NB4 (cell line): ENCODE results near the gene XYLT1.
A peak's percentile ranks its signal among the peaks of the same experiment; 100 is the strongest.

Experiments
- DNase-seq: peaks from one replicate; pipeline ENCODE4 v3.0.0; 2010; ENCODE audit warnings: low read depth
- H3K4me3 ChIP-seq: one replicate; pipeline ENCODE4 v1.5.1; 2011; ENCODE audit warnings: mild to moderate bottlenecking, low read depth, low read length, moderate library complexity
- MYC ChIP-seq: IDR thresholded peaks from 2 replicates; pipeline ENCODE4 v1.6.1; 2011; ENCODE audit warnings: low read depth, low read length
- POLR2A ChIP-seq: IDR thresholded peaks from 2 replicates; pipeline ENCODE4 v1.6.1; 2011; ENCODE audit warnings: mild to moderate bottlenecking; ENCODE audit not compliant: insufficient read length; ENCODE audit errors: extremely low read depth
- TF ChIP-seq, protein P1 (sequence below): IDR thresholded peaks from one replicate; pipeline ENCODE4 v1.5.1; 2012; ENCODE audit warnings: low read depth, low read length
- TF ChIP-seq, protein P2 (sequence below): IDR thresholded peaks from 2 replicates; pipeline ENCODE4 v1.6.1; 2011; ENCODE audit warnings: low read depth, low read length

XYLT1 gene

DNA sequence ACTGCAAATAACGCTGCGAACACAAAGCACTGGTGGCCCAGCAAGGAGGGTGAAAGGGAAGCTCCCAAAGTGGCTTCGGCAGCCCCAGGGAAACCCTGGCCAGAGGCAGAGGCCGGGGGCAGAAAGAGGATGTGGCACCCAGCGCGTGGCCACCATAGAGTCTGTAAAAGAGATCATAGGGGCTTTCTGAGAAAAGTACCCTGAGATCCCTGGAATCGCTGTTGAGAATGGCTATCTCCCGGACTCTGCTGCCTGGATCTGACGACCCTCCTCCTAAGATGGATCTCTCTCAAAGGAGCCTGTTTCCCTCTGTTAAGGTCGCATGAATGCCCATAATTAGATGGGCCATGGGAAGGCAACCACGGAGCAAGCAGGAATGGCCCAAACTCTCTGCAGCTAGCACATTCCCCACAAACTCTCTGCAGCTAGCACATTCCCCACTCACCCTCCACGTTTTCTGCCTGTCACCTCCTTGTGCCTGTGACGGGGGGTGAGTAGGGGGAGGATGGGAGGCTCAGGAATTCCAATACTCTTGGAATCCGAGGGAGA lies 364.4 kb downstream of the XYLT1 start:
- no peak overlapping the region for H3K4me3 ChIP-seq
- TF ChIP-seq MYC (no peak), POLR2A (no peak)
- TF ChIP-seq, protein P1, sequence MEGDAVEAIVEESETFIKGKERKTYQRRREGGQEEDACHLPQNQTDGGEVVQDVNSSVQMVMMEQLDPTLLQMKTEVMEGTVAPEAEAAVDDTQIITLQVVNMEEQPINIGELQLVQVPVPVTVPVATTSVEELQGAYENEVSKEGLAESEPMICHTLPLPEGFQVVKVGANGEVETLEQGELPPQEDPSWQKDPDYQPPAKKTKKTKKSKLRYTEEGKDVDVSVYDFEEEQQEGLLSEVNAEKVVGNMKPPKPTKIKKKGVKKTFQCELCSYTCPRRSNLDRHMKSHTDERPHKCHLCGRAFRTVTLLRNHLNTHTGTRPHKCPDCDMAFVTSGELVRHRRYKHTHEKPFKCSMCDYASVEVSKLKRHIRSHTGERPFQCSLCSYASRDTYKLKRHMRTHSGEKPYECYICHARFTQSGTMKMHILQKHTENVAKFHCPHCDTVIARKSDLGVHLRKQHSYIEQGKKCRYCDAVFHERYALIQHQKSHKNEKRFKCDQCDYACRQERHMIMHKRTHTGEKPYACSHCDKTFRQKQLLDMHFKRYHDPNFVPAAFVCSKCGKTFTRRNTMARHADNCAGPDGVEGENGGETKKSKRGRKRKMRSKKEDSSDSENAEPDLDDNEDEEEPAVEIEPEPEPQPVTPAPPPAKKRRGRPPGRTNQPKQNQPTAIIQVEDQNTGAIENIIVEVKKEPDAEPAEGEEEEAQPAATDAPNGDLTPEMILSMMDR, result no peak
- TF ChIP-seq, protein P2, sequence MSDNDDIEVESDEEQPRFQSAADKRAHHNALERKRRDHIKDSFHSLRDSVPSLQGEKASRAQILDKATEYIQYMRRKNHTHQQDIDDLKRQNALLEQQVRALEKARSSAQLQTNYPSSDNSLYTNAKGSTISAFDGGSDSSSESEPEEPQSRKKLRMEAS, result no peak
- no peak for DNase-seq

DNA sequence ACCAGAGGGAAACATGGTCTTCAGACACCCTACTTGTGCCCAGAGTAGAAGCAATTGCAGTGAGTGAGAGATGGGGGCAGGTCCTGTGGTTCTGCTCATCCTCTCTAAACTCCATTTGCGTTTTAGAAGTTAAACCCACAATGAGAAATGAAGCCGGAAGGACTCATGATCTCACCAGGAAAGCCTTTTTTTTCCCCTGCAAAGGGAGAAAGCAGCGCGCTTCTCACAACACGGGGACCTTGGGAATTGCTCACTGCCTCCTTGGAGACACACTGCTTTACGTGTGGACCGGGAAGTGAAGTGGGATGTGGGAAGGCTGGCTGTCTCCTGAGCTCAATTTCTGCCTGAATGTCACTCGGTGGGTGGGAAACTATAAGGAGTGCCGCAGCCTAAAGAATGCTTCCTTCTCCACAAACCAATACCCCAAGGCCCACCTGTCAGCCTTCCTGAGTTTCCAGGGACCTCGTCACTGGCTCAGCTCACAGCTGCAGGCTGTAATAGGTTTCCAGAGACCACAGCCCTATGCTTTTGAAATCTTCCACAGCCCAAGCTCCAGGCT lies 365.4 kb downstream of the XYLT1 start:
- TF ChIP-seq MYC (no peak), POLR2A (no peak)
- TF ChIP-seq, protein P2, result no peak
- TF ChIP-seq, protein P1, result no peak
- no peak for DNase-seq
- H3K4me3 ChIP-seq, result no peak overlapping the region

DNA sequence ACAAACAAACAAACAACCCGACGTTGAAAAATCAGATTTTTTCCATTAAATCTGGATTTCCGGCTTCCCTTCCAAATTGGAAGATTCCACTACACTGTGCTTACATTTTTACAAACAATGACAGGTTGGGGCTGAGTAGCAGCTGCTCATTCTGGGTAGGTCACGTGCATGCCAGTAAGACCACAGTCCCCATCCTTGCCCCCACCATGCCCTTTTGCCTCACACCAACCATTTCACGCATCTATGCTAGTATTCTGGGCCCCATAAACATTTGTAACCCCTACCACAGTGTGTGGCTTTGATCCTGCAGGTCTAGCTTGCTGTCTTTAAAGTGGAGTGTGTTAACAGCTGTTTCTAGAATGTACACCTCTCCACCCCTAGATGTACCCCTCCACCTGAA lies 366.1 kb downstream of the XYLT1 start:
- no peak overlapping the region for H3K4me3 ChIP-seq
- TF ChIP-seq MYC, result no peak
- TF ChIP-seq, protein P2, result no peak
- TF ChIP-seq, protein P1, result no peak
- TF ChIP-seq POLR2A, result no peak
- DNase-seq, result no peak

DNA sequence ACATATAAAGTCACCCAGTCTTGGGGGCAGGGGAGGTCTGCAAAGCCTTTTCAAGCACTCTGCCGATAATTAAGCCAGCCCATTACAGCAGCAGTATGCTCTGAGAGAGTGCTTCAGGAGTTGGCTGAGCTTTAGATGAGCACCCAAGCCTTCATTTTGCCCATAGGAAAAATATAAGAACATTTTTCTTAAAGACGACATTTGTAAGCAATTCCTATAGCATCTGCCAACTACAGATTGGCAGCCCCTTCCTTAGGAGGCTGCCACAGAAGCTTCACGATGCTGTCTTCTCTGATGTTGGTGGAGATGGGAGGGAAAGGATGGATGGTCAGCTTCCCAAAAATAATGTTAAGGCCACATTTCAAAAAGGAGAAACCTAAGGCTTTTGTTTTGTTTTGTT lies 367.5 kb downstream of the XYLT1 start:
- TF ChIP-seq POLR2A, result no peak
- DNase-seq, result no peak
- H3K4me3 ChIP-seq, result no peak overlapping the region

DNA sequence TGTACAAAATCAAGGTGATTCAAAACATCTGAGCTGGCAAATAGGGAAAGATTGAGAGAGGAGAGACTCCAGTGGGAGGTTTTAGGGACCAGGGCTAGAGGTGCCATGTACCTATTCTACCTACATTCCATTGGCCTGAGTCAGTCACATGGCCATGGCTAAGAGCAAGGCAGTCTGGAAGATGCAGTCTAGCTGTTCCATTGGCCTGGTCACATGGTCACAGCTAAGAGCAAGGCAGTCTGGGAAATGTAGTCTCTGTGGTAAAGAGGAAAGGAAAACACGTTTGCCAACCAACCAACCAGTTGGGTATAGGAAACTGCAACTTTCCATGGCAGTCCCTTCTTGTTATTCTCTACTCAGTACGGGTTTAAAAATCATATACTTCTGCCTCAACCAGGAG lies 369.1 kb downstream of the XYLT1 start:
- TF ChIP-seq, protein P2, result peak; percentile 45; the same call in 1 of the 2 replicates
- TF ChIP-seq POLR2A (no peak), MYC (no peak)
- TF ChIP-seq, protein P1, result no peak
- no peak overlapping the region for H3K4me3 ChIP-seq
- DNase-seq, result peak; percentile 14

DNA sequence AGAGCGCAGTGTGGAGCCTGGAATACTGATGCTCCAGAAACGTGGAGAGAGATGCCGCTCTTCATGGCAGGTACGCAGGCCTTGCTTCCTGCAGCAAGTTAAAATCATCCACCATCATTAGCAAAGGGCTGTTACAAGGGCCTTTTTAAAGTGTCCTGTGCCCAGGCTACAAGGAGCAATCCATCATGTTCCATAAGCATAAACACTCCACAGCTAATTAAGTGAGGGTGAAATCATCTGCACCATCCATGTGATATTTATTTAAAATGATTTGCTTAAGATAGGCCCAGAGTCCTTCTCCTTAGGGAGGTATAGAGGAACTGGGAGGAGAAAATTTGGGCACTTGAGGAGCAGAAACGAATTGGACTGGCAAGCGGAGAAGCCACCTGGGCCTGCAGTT lies 372.1 kb downstream of the XYLT1 start:
- TF ChIP-seq POLR2A, result no peak
- no peak for TF ChIP-seq MYC
- TF ChIP-seq, protein P1, result no peak
- TF ChIP-seq, protein P2, result no peak
- no peak overlapping the region for H3K4me3 ChIP-seq
- no peak for DNase-seq
